HG03064 (cell line): ENCODE measurements around the gene FITM1.

Experiments
- ATAC-seq: cut with Tn5 transposase; IDR thresholded peaks from one replicate; pipeline ENCODE4 v1.9.1; 2021; ENCODE audit warnings: low read depth; ENCODE audit not compliant: unreplicated experiment

Gene FITM1

DNA sequence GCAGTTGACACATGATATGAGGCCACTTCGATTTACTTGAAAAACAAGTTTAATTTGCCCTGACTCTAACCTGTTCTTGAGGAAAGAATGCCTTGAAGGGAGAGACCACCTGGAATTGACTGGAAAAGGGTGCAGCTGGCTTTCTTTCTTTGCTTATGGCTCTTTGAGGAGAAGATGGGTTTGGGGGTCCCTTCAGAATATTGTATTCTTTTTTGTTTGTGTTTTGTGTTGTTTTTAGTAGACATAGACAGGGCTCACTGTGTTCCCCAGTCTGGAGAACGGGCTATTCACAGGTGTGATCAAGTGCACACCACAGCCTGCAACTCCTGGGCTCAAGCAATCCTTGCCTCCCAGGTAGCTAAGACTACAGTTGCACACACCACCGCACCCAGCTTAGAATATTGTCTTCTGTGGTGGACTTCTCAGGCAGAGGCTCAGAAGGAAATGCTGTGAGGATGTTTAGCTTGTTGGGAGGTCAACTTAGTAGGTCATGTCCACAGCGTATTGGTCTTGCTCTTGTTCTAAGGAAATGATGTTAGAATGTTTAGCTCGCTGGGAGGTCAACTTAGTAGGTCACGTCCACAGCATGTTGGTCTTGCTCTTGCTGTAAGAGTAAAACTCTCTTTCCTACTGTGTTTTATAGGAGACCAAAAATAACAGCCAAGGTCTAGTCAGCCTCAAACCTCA lies 14.2 kb upstream of the FITM1 start:
- no peak for ATAC-seq

DNA sequence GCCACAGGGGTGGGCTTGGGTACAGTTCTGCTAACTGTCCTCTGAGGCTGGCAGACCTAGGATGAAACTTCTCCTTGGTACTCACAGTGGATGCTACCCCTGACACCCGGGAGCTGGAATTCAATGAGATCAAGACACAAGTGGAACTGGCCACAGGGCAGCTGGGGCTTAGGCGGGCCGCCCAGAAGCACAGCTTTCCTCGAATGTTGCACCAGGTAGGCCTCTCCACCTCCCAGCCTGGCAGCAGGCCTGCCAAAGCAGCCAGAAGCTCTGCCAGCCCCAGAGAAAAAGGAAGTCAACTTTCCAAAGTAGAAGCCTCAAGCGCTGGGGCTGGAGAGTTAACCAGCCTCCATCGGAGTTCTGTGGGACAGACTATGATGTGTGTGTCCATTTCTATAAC lies 13.3 kb upstream of the FITM1 start:
- ATAC-seq, result no peak

DNA sequence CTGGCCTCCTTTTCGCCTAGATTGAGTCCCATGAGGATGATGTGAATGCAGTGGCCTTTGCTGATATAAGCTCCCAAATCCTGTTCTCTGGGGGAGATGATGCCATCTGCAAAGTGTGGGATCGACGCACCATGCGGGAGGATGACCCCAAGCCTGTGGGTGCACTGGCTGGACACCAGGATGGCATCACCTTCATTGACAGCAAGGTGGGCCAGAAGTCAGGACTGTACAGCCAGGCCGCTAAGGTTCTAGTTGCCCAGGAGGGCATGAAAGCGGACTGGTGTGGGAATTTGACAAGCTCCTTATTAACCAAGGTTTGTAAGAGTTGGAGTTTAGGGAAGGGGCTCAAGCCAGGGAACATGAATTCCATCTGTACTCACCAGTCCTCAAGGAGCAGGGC lies 10.8 kb upstream of the FITM1 start:
- no peak for ATAC-seq

DNA sequence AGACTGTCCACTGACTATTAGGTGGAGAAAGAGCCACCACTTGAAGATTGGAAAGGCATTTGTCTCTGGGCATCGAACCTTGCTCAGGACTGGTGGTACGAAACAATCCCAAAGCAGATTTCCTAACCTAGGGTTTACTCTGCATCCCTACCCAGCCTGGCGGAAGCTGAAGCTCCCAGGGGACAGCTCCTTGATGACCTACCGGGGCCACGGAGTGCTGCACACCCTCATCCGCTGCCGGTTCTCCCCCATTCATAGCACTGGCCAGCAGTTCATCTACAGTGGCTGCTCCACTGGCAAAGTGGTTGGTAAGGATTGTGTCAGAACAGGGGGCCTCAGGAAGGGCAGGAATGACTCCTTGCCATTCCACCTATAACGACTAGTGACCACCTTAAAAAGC lies 9.2 kb upstream of the FITM1 start:
- ATAC-seq, result no peak

DNA sequence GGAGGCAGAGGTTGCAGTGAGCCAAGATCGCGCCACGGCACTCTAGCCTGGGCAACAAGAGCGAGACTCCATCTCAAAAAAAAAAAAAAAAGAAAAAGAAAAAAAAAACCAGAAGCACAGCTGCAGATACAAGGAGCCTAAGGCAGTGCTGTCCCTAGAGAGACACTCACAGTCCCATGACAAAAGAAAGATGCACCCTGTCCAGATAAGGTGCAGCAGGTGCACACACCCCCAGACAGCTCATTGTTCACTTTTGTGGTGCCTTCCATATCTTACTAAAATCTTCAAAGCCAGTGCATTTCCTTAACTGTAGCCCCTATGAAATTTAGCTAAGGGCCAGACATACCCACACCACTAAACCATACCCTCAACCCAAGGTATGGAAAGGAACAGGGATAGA lies 8.0 kb upstream of the FITM1 start:
- no peak for ATAC-seq

DNA sequence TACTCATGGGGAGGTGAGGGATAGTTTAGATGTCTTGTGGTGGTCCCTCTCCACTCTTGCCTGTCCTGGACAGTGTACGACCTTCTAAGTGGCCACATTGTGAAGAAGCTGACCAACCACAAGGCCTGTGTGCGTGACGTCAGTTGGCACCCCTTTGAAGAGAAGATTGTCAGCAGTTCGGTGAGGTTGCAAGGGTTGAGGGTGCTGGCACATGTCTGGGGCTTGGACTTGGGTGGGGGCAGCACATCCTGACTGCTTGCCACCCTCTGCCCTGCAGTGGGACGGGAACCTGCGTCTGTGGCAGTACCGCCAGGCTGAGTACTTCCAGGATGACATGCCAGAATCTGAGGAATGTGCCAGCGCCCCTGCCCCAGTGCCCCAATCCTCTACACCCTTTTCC lies 7.6 kb upstream of the FITM1 start:
- ATAC-seq, result no peak

DNA sequence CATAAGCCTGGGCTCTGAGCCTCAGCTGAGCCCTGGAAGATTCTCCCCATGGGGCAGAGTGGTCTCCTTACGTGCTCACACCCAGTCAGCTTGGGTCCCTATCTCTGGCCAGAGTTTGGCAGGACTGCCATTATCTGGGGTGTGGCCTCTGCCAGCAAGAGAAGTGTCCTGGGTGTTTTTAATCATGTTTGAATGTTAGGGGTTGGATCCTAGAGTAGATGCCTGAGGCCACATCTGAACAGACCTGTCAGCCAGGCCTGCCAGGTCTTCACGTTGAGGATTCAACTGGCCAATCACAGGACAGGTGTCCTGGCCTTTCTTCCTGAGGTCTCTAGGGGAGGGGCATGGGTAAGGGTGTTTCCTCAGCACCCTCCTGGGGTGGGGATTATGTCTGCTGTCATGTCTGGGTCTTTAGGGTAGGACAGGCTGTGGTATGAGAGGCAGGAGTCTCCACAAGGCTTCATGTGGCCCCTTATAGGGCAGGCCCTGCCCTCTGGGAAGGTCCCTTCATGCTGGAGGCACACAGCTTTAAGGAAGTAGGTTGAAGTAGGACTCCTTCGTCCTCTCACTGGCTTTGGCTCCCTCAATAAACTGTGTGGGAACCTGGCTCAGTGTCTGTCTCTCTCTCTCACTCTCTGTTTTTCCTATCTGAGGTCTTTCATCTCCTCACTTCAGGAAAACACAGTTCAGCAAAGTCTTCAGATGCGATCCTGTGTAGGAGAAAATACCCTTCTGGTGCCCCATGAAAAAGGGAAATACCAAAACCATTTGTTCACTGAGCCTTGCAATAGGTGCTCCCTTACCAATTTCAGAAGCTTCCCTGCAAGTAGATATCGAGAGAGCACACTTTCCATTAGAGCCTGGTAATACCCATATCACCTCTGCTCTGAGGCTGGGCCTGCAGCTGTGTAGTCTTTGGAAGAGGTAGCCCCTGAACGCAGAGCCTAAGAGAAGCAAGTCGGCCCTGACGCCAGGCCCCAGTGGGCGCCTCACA lies 6.7 kb upstream of the FITM1 start:
- ATAC-seq, result no peak

DNA sequence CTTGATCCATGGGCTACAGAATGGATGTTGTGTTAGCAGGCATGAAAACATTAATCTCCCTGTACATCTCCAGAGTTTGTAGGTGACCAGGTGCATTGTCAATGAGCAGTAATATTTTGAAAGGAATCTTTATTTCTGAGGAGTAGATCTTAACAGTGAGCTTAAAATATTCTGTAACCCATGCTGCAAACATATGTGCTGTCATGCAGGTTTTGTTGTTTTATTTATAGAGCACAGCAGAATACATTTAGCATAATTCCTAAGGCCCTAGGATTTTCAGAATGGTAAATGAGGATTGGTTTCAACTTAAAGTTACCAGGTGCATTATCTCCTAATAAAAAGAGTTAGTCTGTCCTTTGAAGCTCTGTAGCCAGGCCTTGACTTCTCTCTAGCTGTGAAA lies 3.5 kb upstream of the FITM1 start:
- ATAC-seq, result no peak

DNA sequence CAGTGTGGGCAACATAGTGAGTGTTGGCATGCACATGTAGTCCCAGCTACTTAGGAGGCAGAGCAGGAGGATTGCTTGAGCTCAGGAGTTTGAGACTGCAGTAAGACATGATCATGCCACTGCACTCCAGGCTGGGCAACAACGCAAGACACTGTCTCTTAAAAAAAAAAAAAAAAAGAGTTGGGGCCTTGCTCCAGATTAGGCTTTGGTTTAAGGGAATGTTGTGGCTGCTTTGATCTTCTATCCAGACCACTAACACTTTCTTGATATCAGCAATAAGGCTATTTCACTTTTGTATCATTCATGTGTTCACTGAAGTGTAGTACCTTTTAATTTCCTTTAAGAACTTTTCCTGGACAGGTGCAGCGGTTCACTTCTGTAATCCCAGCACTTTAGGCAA lies 2.8 kb upstream of the FITM1 start:
- no peak for ATAC-seq

DNA sequence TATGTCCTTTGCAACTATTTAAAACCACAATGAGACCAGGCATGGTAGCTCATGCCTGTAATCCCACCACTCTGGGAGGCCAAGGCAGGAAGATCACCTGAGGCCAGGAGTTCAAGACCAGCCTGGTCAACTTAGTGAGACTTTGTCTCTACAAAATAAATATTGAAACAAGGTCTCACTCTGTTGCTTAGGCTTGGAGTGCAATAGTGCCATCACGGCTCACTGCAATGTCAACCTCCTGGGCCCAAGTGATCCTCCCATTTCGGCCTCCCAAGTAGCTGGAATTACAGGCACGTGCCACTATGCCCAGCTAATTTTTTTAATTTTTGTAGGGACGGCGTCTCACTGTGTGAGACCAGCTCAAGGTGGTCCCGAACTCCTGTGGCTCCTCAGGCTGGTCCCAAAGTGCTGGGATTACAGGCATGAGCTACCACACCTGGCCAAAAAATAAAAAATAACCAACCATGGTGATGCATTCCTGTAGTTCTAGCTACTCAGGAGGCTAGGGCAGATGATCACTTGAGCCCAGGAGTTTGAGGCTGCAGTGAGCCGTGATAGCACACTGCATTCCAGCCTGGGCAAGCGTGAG lies 955 bp upstream of the FITM1 start:
- no peak for ATAC-seq

DNA sequence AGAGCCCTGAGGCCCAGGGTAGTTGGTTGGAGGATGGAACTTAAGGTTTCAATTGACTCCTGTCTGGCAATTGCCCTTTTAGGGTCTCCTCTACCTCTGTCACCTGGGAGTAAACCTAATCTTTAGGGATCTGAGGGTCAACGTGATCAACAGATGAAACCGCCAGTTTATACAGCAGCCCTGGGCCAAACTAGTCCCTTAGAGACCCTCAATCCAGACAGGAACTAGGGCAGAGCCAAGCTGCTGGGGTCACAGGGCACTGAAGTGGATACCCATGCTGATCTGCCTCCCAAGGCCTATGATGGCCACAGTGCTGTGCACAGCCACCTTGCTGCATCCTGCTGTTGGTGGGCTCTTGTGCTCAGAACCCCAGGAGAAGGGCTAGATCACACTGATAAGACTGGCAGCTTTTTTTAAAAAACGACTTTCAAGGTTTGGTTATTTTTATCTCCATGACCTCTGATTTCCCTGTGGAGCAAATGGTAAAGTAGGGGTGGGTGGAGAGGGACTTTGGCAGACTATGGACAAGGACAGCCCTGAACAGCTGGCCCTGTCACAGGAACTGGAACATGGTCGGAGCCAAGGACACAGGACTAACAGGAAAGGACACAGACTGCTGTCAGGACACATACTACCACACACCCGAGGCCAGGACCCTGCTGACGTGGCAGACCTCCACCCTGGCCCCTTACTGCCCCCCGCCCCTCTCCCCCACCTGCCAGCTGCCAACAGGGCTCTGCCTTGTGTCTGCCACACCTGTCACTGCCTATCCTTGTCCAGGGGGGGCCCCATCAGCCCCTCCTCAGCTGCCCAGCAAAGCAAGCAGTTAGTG lies 474 bp downstream of the FITM1 start:
- no peak for ATAC-seq

DNA sequence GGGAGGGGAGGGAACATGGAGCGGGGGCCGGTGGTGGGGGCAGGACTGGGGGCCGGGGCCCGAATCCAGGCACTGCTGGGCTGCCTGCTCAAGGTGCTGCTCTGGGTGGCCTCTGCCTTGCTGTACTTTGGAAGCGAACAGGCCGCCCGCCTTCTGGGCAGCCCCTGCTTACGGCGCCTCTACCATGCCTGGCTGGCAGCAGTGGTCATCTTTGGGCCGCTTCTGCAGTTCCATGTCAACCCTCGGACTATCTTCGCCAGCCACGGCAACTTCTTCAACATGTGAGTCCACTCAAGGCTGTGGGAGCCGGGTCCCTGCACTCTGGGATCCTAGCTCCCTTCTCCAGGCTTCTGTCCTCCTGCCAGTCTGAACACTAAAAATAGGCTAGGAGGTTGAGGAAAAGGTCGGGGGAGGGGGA lies 1.1 kb downstream of the FITM1 start:
- no peak for ATAC-seq

DNA sequence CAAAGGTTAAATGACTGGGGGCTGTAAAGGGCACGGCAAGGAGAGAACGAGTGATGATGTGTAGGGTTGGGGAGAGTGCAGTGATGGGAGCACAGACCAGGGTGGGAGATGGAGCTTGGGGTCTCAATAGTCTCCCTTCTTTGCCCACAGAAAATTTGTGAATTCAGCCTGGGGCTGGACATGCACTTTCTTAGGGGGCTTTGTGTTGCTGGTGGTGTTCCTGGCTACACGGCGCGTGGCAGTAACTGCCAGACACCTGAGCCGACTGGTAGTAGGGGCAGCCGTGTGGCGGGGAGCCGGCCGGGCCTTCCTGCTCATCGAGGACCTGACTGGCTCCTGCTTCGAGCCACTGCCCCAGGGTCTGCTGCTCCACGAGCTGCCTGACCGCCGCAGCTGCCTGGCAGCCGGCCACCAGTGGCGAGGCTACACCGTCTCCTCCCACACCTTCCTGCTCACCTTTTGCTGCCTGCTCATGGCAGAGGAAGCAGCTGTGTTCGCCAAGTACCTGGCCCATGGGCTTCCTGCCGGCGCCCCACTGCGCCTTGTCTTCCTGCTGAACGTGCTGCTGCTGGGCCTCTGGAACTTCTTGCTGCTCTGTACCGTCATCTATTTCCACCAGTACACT lies 1.7 kb downstream of the FITM1 start:
- no peak for ATAC-seq

DNA sequence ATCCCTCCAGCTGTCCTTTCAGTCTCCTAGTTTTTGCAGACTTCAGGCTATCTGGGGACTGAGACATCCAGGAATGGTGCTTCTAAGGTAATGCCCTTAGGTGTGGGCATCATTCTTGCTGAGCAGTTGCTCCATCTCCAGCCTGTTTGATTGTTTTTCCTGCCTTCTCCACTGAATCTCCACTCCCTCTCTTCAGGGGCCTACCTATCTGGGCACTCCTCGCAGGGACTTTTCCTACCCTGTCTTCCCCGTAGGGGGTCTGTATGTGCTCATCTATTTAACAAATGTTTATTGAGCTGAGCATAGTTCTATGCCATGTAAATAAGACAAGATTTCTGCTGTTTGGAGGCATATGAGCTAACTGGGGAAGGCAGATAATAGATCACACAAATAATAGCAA lies 2.5 kb downstream of the FITM1 start:
- ATAC-seq, result no peak

DNA sequence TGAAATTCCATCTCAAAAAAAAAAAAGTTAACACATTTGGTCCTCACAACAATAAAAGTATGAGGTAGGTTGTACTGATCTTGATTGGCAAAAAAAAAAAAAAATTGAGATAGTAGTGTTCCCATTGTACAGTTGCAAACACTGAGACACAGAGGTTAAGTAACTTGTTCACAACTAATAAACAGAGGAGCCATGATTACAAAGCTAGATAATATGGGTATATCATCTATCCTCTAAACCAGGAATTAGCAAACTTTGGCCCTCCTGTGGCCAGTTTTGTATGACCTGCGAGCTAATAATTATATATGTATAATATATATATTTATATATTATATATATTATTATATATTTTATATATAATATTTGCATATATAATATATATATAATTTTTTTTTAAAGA lies 3.3 kb downstream of the FITM1 start:
- ATAC-seq, result no peak

DNA sequence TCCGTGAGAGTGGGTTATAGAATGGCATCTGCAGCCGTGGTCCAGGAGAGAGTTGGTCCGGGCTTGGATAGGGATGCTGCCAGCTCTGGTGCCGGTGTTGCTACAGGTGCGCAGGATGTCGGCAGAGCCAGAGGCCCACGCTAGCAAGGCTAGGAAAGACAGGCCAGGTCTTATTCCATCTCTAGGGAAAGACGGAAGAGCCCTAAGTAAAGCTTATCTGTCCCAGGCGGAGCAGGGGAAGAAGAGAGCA lies 5.0 kb downstream of the FITM1 start:
- ATAC-seq, result no peak

DNA sequence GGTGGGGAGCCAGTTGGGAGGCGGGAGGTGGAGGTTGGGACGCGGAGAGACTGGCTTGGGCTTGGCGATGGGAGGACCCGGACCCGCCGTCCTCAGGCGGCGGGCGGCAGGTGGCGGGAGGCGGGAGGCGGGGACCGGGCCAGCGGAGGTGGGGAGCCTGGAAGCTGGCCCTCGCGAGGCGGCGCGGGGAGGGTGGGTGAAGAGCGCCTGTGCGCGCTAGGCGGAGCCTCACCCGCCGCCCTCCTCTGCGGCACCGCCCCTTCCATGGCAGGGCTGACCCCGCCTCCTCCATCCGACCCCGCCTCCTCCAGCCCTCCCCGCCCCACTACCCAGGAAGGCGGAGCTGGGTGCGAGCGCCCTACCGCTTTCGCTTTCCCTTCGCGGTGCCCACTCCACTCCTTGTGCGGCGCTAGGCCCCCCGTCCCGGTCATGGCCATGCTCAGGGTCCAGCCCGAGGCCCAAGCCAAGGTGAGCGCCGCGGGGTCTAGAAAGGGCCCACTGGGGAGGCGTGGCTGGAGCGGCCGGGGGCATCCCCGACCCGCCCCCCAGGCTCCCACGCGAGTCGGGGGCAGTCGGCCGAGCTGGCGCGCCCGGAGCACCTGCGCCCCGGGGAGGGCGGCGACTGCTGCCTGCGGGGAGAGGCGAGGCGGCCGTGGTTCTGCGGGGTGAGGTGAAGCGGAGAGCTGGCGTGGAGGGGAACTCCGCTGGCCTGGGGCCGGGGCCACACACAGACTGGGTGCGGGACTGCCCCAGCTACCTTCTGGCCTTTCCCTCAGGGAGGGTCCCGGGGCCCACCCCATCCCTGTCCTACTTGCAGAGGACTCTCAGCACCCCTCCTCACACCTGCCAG lies 5.6 kb downstream of the FITM1 start, which contains the start of gene PSME1:
Gene PSME1, plus strand, starts transcription at position 361 of the 850 bp plus-strand sequence. Its CDS starts 69 bp downstream, at position 430.
- peak; percentile 79 for ATAC-seq

DNA sequence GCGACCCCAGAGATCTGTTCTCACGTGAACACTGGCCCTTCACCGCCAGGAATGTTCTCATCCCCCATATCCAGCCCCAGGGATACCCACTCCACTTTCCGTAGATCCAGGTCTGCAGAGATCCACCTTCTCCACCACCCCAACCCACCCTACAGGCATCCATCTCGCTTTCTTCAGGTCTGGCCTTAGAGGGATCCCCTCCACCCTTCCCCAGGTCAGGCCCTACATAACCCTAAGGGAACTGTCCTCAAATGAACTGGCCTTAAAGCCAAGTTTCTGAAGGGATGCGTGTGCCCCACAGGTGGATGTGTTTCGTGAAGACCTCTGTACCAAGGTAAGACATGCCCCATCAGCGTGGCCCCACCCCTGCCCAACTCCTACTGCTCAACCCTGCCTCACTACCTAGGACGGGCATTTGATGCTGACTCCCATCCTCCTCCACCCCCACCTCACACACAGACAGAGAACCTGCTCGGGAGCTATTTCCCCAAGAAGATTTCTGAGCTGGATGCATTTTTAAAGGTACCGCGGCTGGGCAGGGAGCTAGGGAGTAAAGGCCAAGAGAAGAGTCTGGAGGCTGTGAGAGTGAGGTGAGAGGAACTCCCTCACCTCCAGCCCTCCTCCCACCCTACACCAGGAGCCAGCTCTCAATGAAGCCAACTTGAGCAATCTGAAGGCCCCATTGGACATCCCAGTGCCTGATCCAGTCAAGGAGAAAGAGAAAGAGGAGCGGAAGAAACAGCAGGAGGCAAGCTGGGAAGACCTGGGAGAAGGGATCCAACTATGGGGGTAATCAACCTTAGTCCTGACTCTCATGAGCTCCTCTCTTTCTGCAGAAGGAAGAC lies 6.4 kb downstream of the FITM1 start:
- no peak for ATAC-seq
